Measurements from ENCODE around the gene KCNIP3. TPM values are rescaled to one million over a fixed set of nuclear protein-coding genes. Genes with fewer than 3 reads are reported as not detected.

The KCNIP3 gene
- total RNA-seq, 1 donor from 2014 or later, result 0.64 TPM

- DNase-seq (ENCODE audit: low spot score), result no peak
- H3K4me1 ChIP-seq, result no peaks in the 10 kb centered on the region
- no peak for TF ChIP-seq CTCF (IDR thresholded peaks at IDR 0.05)
- no peak for TF ChIP-seq EZH2phosphoT487 (IDR thresholded peaks at IDR 0.05)
- no peak for TF ChIP-seq EZH2 (IDR thresholded peaks at IDR 0.05)
These were observed 62.4 kb downstream of the KCNIP3 start for GRCh38 chr2:95359501-95359930.

GRCh38 chr2:95361216-95361980 lies 64.3 kb downstream of the KCNIP3 start:
- Histone ChIP-seq H2AFZ (replicated peaks) (no peak overlapping the region), H3K79me2 (ENCODE audit: low read depth) (no peaks in the 10 kb centered on the region), H4K20me1 (ENCODE audit: low read depth) (no peaks in the 10 kb centered on the region), H3K4me1 (no peaks in the 10 kb centered on the region), H3K27ac (no peak overlapping the region), H3K9me3 (ENCODE audit: low read depth) (no peaks in the 10 kb centered on the region), H3K27me3 (no peaks in the 10 kb centered on the region), H3F3A (ENCODE audit: low read depth) (no peaks in the 10 kb centered on the region), H3K9ac (no peak overlapping the region), H3K36me3 (no peaks in the 10 kb centered on the region), H3K4me2 (no peak overlapping the region), H3K4me3 (no peak overlapping the region)
- no peak for TF ChIP-seq EZH2phosphoT487 (IDR thresholded peaks at IDR 0.05)
- no peak for TF ChIP-seq CTCF (IDR thresholded peaks at IDR 0.05)
- no peak for TF ChIP-seq EZH2 (IDR thresholded peaks at IDR 0.05)
- DNase-seq (ENCODE audit: low spot score), result no peak
- no peaks in the 10 kb centered on the region for H3K9me3 Mint-ChIP-seq
- peaks cover 3% of the 10 kb centered on the region for H3K4me1 Mint-ChIP-seq
- H3K27me3 Mint-ChIP-seq (ENCODE audit: insufficient read depth, low read depth), result peaks cover 3% of the 10 kb centered on the region
- no peak overlapping the region for H3K4me3 Mint-ChIP-seq
- H3K36me3 Mint-ChIP-seq, result no peaks in the 10 kb centered on the region
- H3K27ac Mint-ChIP-seq, result no peak overlapping the region

More at GRCh38 chr2:95359501-95359930, 62.4 kb downstream of the KCNIP3 start:
- H3K4me3 Mint-ChIP-seq, result no peak overlapping the region
- no peak overlapping the region for H3K4me2 ChIP-seq
- no peak overlapping the region for H2AFZ ChIP-seq (replicated peaks)
- no peak overlapping the region for H3K27ac ChIP-seq
- H3K27me3 ChIP-seq, result no peaks in the 10 kb centered on the region
- no peaks in the 10 kb centered on the region for H4K20me1 ChIP-seq (ENCODE audit: low read depth)
- H3K9me3 Mint-ChIP-seq, result peaks cover 6% of the 10 kb centered on the region
- no peaks in the 10 kb centered on the region for H3K36me3 ChIP-seq
- no peaks in the 10 kb centered on the region for H3K36me3 Mint-ChIP-seq
- H3K4me3 ChIP-seq, result no peak overlapping the region
- peaks cover 6% of the 10 kb centered on the region for H3K27me3 Mint-ChIP-seq (ENCODE audit: insufficient read depth, low read depth)
- no peaks in the 10 kb centered on the region for H3F3A ChIP-seq (ENCODE audit: low read depth)
- H3K9ac ChIP-seq, result no peak overlapping the region
- H3K79me2 ChIP-seq (ENCODE audit: low read depth), result no peaks in the 10 kb centered on the region
- H3K4me1 Mint-ChIP-seq, result peaks cover 3% of the 10 kb centered on the region
- no peaks in the 10 kb centered on the region for H3K9me3 ChIP-seq (ENCODE audit: low read depth)
- no peak overlapping the region for H3K27ac Mint-ChIP-seq

GRCh38 chr2:95362486-95362885 lies 65.3 kb downstream of the KCNIP3 start:
- Mint-ChIP-seq H3K27me3 (ENCODE audit: insufficient read depth, low read depth) (no peaks in the 10 kb centered on the region), H3K36me3 (no peaks in the 10 kb centered on the region), H3K9me3 (no peaks in the 10 kb centered on the region), H3K4me1 (peaks cover 3% of the 10 kb centered on the region), H3K4me3 (no peak overlapping the region), H3K27ac (no peak overlapping the region)
- Histone ChIP-seq H3K27ac (no peak overlapping the region), H3K4me3 (no peak overlapping the region), H3K9me3 (ENCODE audit: low read depth) (no peaks in the 10 kb centered on the region), H3K27me3 (no peaks in the 10 kb centered on the region), H2AFZ (replicated peaks) (no peak overlapping the region), H3K79me2 (ENCODE audit: low read depth) (no peaks in the 10 kb centered on the region), H3K36me3 (no peaks in the 10 kb centered on the region), H3K4me2 (no peak overlapping the region), H3F3A (ENCODE audit: low read depth) (no peaks in the 10 kb centered on the region), H3K4me1 (no peaks in the 10 kb centered on the region), H4K20me1 (ENCODE audit: low read depth) (no peaks in the 10 kb centered on the region), H3K9ac (no peak overlapping the region)
- TF ChIP-seq EZH2phosphoT487 (IDR thresholded peaks at IDR 0.05) (no peak), CTCF (IDR thresholded peaks at IDR 0.05) (no peak), EZH2 (IDR thresholded peaks at IDR 0.05) (no peak)
- no peak for DNase-seq (ENCODE audit: low spot score)

Measured in neural progenitor cell (in vitro differentiated cells).